Neuronal stem cell (in vitro differentiated cells): Measurements from ENCODE around the gene PCSK2. TPM values are rescaled to one million over a fixed set of nuclear protein-coding genes. Genes with fewer than 3 reads are reported as not detected.

ENCODE experiments used
- DNase-seq: peaks from one replicate; pipeline ENCODE4 v3.0.0-alpha.2; 2013; ENCODE audit warnings: low spot score
- H2AFZ ChIP-seq: one replicate; pipeline ENCODE4 v1.6.1; 2013; ENCODE audit warnings: mild to moderate bottlenecking, low read length, inconsistent platforms
- H2AK5ac ChIP-seq: 2 replicates; pipeline ENCODE4 v1.6.1; 2013; ENCODE audit warnings: low read depth, mild to moderate bottlenecking, inconsistent platforms, low read length, moderate library complexity, mixed read lengths
- H2BK120ac ChIP-seq: 2 replicates; pipeline ENCODE4 v1.6.1; 2013; ENCODE audit warnings: low read depth, mild to moderate bottlenecking, inconsistent platforms, low read length, moderate library complexity, mixed read lengths
- H2BK12ac ChIP-seq: one replicate; pipeline ENCODE4 v1.6.1; 2013; ENCODE audit warnings: low read length, inconsistent platforms
- H2BK15ac ChIP-seq: 2 replicates; pipeline ENCODE4 v1.6.1; 2013; ENCODE audit warnings: mild to moderate bottlenecking, low read length, inconsistent platforms, mixed read lengths
- H2BK5ac ChIP-seq: one replicate; pipeline ENCODE4 v1.6.1; 2013; ENCODE audit warnings: inconsistent platforms, mild to moderate bottlenecking, low read length, moderate library complexity
- H3K14ac ChIP-seq: one replicate; pipeline ENCODE4 v1.6.1; 2013; ENCODE audit warnings: low read length, inconsistent platforms
- H3K18ac ChIP-seq: 2 replicates; pipeline ENCODE4 v1.6.1; 2013; ENCODE audit warnings: low read length, inconsistent platforms
- H3K23ac ChIP-seq: 2 replicates; pipeline ENCODE4 v1.6.1; 2013; ENCODE audit warnings: low read depth, mild to moderate bottlenecking, mixed read lengths, low read length, inconsistent platforms; ENCODE audit not compliant: poor library complexity
- H3K27ac ChIP-seq: replicated peaks from 3 replicates; pipeline ENCODE4 v1.5.1; 2013; ENCODE audit warnings: low read length, inconsistent platforms
- H3K27me3 ChIP-seq, 3 experiments: 2 replicates each; pipeline ENCODE4 v1.6.1; 2013; ENCODE audit warnings: low read length in 3 of 3, mild to moderate bottlenecking in 2 of 3, inconsistent platforms in 1 of 3, low read depth in 1 of 3, mixed read lengths in 1 of 3, moderate library complexity in 1 of 3; ENCODE audit not compliant: control insufficient read depth in 3 of 3, insufficient read depth in 3 of 3
- H3K36me3 ChIP-seq, 2 donors: replicated peaks in 1 of 2; 2 replicates each; pipeline ENCODE4 v1.6.1; 2013; ENCODE audit warnings: low read length in 2 of 2; ENCODE audit not compliant: control insufficient read depth in 2 of 2, insufficient read depth in 2 of 2
- H3K4ac ChIP-seq: 2 replicates; pipeline ENCODE4 v1.6.1; 2013; ENCODE audit warnings: inconsistent platforms, mild to moderate bottlenecking, low read length, moderate library complexity
- H3K4me1 ChIP-seq, 2 donors: 1 replicate in 1 of 2; 2 replicates in 1 of 2; pipeline ENCODE4 v1.6.1; 2013; ENCODE audit warnings: low read length in 2 of 2, low read depth in 1 of 2; ENCODE audit not compliant: control insufficient read depth in 2 of 2, insufficient read depth in 1 of 2
- H3K4me2 ChIP-seq: one replicate; pipeline ENCODE4 v1.6.1; 2013; ENCODE audit warnings: mild to moderate bottlenecking, low read length, inconsistent platforms; ENCODE audit not compliant: insufficient read depth, poor library complexity, severe bottlenecking
- H3K4me3 ChIP-seq, 2 donors: 2 replicates each; pipeline ENCODE4 v1.5.1; 2013; ENCODE audit warnings: low read length in 2 of 2, mild to moderate bottlenecking in 2 of 2, inconsistent platforms in 1 of 2, moderate library complexity in 1 of 2
- H3K79me1 ChIP-seq: one replicate; pipeline ENCODE4 v1.6.1; 2013; ENCODE audit warnings: low read depth, mild to moderate bottlenecking, inconsistent platforms, low read length, moderate library complexity
- H3K9ac ChIP-seq: one replicate; pipeline ENCODE4 v1.6.1; 2013; ENCODE audit warnings: mild to moderate bottlenecking, low read depth, low read length, inconsistent platforms; ENCODE audit not compliant: poor library complexity
- H3K9me3 ChIP-seq, 2 donors: replicated peaks in 1 of 2; 2 replicates each; pipeline versions ENCODE3 to v1.6.1; 2013; ENCODE audit warnings: low read length in 2 of 2, mild to moderate bottlenecking in 2 of 2, inconsistent platforms in 1 of 2, low read depth in 1 of 2, mixed read lengths in 1 of 2, moderate library complexity in 1 of 2; ENCODE audit not compliant: control insufficient read depth in 2 of 2, insufficient read depth in 1 of 2
- H4K8ac ChIP-seq: one replicate; pipeline ENCODE4 v1.6.1; 2013; ENCODE audit warnings: low read depth, mild to moderate bottlenecking, inconsistent platforms, low read length, moderate library complexity
- H4K91ac ChIP-seq: one replicate; pipeline ENCODE4 v1.6.1; 2013; ENCODE audit warnings: low read length, low read depth, mild to moderate bottlenecking, inconsistent platforms; ENCODE audit not compliant: poor library complexity
- WGBS, 2 donors: extraction: QIAGEN DNeasy Blood & Tissue Kit; methylation state at CpG; one replicate each; pipeline ENCODE4 v1.1.7; 2013; ENCODE audit warnings: missing lambda C conversion rate in 2 of 2, mixed read lengths in 1 of 2; ENCODE audit not compliant: insufficient read length in 2 of 2, insufficient replicate concordance in 1 of 2; ENCODE audit errors: extremely low coverage in 2 of 2; 5-methylcytosine and 5-hydroxymethylcytosine counted together
- small RNA-seq: library from polyadenylated mRNA; stranded (forward); fragments of <200 nt; extraction: miRNeasy Mini kit (QIAGEN cat#:217004); gene quantifications from one replicate; pipeline ENCODE3, GENCODE V24; 2013; ENCODE audit not compliant: insufficient read depth

The PCSK2 gene

GRCh38 chr20:17531665-17532025 is 304.8 kb downstream of the PCSK2 start:
- no CpG with 5 or more reads among the region's 5 CpGs for WGBS, 2 donors
- Histone ChIP-seq H3K4me1 (peaks cover 4 to 11% of the 10 kb centered on the region in 2 donors), H3K27ac (no peak overlapping the region)

GRCh38 chr20:17533396-17533795 is 306.6 kb downstream of the PCSK2 start:
- Histone ChIP-seq H3K14ac (no peak overlapping the region), H4K91ac (no peak overlapping the region), H3K4me3 (no peak overlapping the region), H3K23ac (no peak overlapping the region), H2BK120ac (no peak overlapping the region), H3K9me3 (peaks cover 2 to 3% of the 10 kb centered on the region in 2 donors), H3K4me2 (no peak overlapping the region), H3K4ac (no peak overlapping the region), H2AK5ac (no peak overlapping the region), H3K36me3 (no peaks in the 10 kb centered on the region), H2BK12ac (no peak overlapping the region), H4K8ac (no peak overlapping the region), H3K79me1 (no peaks in the 10 kb centered on the region), H3K27ac (no peak overlapping the region), H3K18ac (no peak overlapping the region), H3K4me1 (peaks cover 6 to 11% of the 10 kb centered on the region in 2 donors), H2BK5ac (no peak overlapping the region), H3K9ac (no peak overlapping the region), H3K27me3 (peaks cover 8 to 49% (median 38%) of the 10 kb centered on the region in 3 experiments), H2BK15ac (no peak overlapping the region), H2AFZ (no peak overlapping the region)
- peak; percentile 45 for DNase-seq
- no CpG with 5 or more reads among the region's 1 CpG for WGBS, 2 donors

More at GRCh38 chr20:17531665-17532025, 304.8 kb downstream of the PCSK2 start:
- Histone ChIP-seq H3K4me2 (no peak overlapping the region), H3K14ac (no peak overlapping the region), H2BK15ac (no peak overlapping the region), H2BK120ac (no peak overlapping the region), H3K4me3 (peak overlapping the region in 1 of 2 donors; percentile 36), H2AK5ac (no peak overlapping the region), H2BK5ac (no peak overlapping the region), H4K91ac (no peak overlapping the region), H3K23ac (no peak overlapping the region), H3K27me3 (peaks cover 8 to 60% (median 46%) of the 10 kb centered on the region in 3 experiments), H2AFZ (peak overlapping the region; percentile 80), H4K8ac (no peak overlapping the region), H3K4ac (no peak overlapping the region), H3K9ac (no peak overlapping the region), H3K9me3 (peaks cover 2 to 3% of the 10 kb centered on the region in 2 donors), H3K79me1 (no peaks in the 10 kb centered on the region), H3K36me3 (no peaks in the 10 kb centered on the region), H3K18ac (no peak overlapping the region), H2BK12ac (no peak overlapping the region)
- DNase-seq: no peak

GRCh38 chr20:17534077-17534476 is 307.2 kb downstream of the PCSK2 start:
- H3K27me3 ChIP-seq: peaks cover 8 to 48% (median 32%) of the 10 kb centered on the region in 3 experiments

More at GRCh38 chr20:17534077-17534476, 307.2 kb downstream of the PCSK2 start:
- Histone ChIP-seq H3K4me2 (no peak overlapping the region), H2BK5ac (no peak overlapping the region), H3K9me3 (peaks cover 2 to 3% of the 10 kb centered on the region in 2 donors), H3K23ac (no peak overlapping the region), H3K27ac (no peak overlapping the region), H3K36me3 (no peaks in the 10 kb centered on the region), H3K79me1 (no peaks in the 10 kb centered on the region), H3K4me3 (no peak overlapping the region), H3K4ac (no peak overlapping the region), H3K4me1 (peaks cover 6 to 11% of the 10 kb centered on the region in 2 donors), H2BK12ac (no peak overlapping the region), H2BK15ac (no peak overlapping the region), H2AFZ (no peak overlapping the region), H3K14ac (no peak overlapping the region), H3K18ac (no peak overlapping the region), H3K9ac (no peak overlapping the region), H2AK5ac (no peak overlapping the region), H2BK120ac (no peak overlapping the region), H4K91ac (no peak overlapping the region), H4K8ac (no peak overlapping the region)
- DNase-seq: no peak
- WGBS, 2 donors: no CpG with 5 or more reads among the region's 3 CpGs

Small RNAs within 50 kb of the gene (small RNA-seq; reads per million reads assigned to genes)
- gene AL359511.1 (not detected), gene RNU1-131P (not detected), gene RNU6-27P (not detected)
